Endothelial cell (in vitro differentiated cells): Measurements from ENCODE around the gene BACE1-AS. TPM values are rescaled to one million over a fixed set of nuclear protein-coding genes. Genes with fewer than 3 reads are reported as not detected.
A peak's percentile ranks its signal among the peaks of the same experiment; 100 is the strongest.
"Not testable (repeated sequence)": the region's sequence is repeated elsewhere in the genome, so short reads cannot be mapped to it uniquely, and the experiment has no call there.

Experiments used
- DNase-seq: peaks from one replicate; pipeline ENCODE4 v3.0.0; 2021; ENCODE audit warnings: low spot score
- H3K27ac Mint-ChIP-seq: one replicate; pipeline ENCODE4 v1.8.0; 2021; ENCODE audit warnings: mixed read lengths, inconsistent platforms; ENCODE audit not compliant: unreplicated experiment
- H3K27me3 Mint-ChIP-seq: one replicate; pipeline ENCODE4 v1.8.0; 2021; ENCODE audit warnings: mild to moderate bottlenecking, moderate library complexity, mixed read lengths, inconsistent platforms; ENCODE audit not compliant: unreplicated experiment
- H3K36me3 Mint-ChIP-seq: one replicate; pipeline ENCODE4 v1.8.0; 2021; ENCODE audit warnings: mild to moderate bottlenecking, low read depth, mixed read lengths, inconsistent platforms; ENCODE audit not compliant: unreplicated experiment
- H3K4me1 Mint-ChIP-seq: one replicate; pipeline ENCODE4 v1.8.0; 2021; ENCODE audit warnings: mild to moderate bottlenecking, mixed read lengths, inconsistent platforms; ENCODE audit not compliant: unreplicated experiment
- H3K4me3 Mint-ChIP-seq: one replicate; pipeline ENCODE4 v1.8.0; 2021; ENCODE audit warnings: mild to moderate bottlenecking, mixed read lengths, inconsistent platforms; ENCODE audit not compliant: unreplicated experiment
- H3K9me3 Mint-ChIP-seq: one replicate; pipeline ENCODE4 v1.8.0; 2021; ENCODE audit warnings: mixed read lengths, inconsistent platforms; ENCODE audit not compliant: unreplicated experiment
- CTCF ChIP-seq: fragments of 200-600 bp; sonication (generic); IDR thresholded peaks from one replicate; pipeline ENCODE4 v1.5.0; 2021; ENCODE audit warnings: antibody characterized with exemption; ENCODE audit not compliant: unreplicated experiment
- total RNA-seq: library from RNA; stranded (reverse); fragmentation: NEBNext Ultra II Directional; extraction: Animal tissue kit (Norgen Biotek cat#: 25700); gene quantifications from one replicate; pipeline ENCODE4 v1.2.1, GENCODE V29; 2021; ENCODE audit not compliant: unreplicated experiment

BACE1-AS gene
- total RNA-seq, 1 donor from 2014 or later = 10.2 TPM

DNA sequence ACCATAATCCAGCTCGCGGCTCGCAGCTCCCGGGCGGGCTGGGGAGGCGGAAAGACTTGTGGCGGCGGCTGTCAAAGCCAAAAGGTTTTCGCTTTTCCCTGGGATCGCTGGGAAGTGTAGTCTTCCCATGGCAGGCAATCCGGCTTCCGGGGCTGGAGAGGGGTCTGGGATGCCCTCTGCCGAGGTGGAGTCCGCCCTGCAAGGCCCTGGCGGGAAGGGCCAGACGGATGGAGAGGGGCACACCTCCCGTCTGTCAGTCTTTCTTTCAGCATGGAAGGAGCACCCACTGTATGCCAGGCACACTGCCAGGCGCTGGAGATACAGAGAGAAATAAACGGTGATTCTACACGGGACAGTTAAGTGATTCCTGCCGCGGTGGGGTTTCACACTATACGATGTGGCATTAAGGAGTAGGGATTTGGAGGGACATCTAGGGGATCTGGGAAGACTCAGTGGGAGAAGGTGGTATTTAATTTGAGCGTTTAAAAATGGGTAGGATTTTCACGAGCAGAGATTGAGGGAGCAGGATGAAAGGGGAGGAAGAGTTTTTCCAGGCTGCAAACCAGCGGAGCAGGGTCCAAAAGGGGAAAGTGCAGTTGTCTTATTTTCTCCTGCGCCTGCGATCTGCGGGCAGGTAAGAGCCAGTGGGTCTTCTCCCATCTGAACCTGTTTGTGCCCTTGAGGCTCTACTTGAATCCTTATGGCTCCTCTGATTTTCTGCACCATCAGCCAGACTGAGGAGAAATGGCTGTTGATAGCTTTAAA lies 25.2 kb downstream of the BACE1-AS start, which contains the start of gene BACE1:
TSS of gene BACE1 (minus strand) at position 60 of the 765 bp plus-strand sequence. CDS start 461 bp downstream, outside the sequence.
- no peaks in the 10 kb centered on the region for H3K9me3 Mint-ChIP-seq
- H3K27me3 Mint-ChIP-seq = peaks cover 6% of the 10 kb centered on the region
- peak; percentile 72 for DNase-seq
- H3K4me1 Mint-ChIP-seq = peaks cover 11% of the 10 kb centered on the region
- peak within 1 kb of the TSS; percentile 49 for H3K27ac Mint-ChIP-seq
- TF ChIP-seq CTCF = no peak
- H3K4me3 Mint-ChIP-seq = peak within 1 kb of the TSS; percentile 93
- H3K36me3 Mint-ChIP-seq = no peaks in the 10 kb centered on the region

GRCh38 chr11:117318738-117319137 lies 27.6 kb downstream of the BACE1-AS start:
- H3K27ac Mint-ChIP-seq = no peak overlapping the region
- no peaks in the 10 kb centered on the region for H3K36me3 Mint-ChIP-seq
- no peak overlapping the region for H3K4me3 Mint-ChIP-seq
- DNase-seq = no peak
- no peak for TF ChIP-seq CTCF
- H3K27me3 Mint-ChIP-seq = peaks cover 3% of the 10 kb centered on the region
- peaks cover 11% of the 10 kb centered on the region for H3K4me1 Mint-ChIP-seq
- no peaks in the 10 kb centered on the region for H3K9me3 Mint-ChIP-seq

GRCh38 chr11:117319214-117319840 lies 28.2 kb downstream of the BACE1-AS start:
- no peak for DNase-seq
- no peak overlapping the region for H3K27ac Mint-ChIP-seq
- H3K27me3 Mint-ChIP-seq = peaks cover 2% of the 10 kb centered on the region
- no peaks in the 10 kb centered on the region for H3K36me3 Mint-ChIP-seq
- TF ChIP-seq CTCF = no peak
- no peaks in the 10 kb centered on the region for H3K9me3 Mint-ChIP-seq
- no peak overlapping the region for H3K4me3 Mint-ChIP-seq
- H3K4me1 Mint-ChIP-seq = peaks cover 11% of the 10 kb centered on the region

DNA sequence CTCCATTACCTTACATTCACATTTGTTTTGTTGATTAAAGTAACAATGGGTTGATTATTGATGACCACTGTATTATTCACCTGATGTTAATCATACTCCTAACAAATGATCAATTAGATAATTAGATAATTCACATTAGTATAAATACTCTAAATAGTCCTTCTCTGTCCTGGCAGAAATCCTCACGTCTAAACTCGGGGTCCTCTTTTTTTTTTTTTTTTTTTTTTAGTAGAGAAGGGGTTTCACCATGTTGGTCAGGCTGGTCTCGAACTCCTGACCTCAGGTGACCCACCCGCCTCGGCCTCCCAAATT lies 36.1 kb downstream of the BACE1-AS start:
- not testable (repeated sequence) for H3K27me3 Mint-ChIP-seq

DNA sequence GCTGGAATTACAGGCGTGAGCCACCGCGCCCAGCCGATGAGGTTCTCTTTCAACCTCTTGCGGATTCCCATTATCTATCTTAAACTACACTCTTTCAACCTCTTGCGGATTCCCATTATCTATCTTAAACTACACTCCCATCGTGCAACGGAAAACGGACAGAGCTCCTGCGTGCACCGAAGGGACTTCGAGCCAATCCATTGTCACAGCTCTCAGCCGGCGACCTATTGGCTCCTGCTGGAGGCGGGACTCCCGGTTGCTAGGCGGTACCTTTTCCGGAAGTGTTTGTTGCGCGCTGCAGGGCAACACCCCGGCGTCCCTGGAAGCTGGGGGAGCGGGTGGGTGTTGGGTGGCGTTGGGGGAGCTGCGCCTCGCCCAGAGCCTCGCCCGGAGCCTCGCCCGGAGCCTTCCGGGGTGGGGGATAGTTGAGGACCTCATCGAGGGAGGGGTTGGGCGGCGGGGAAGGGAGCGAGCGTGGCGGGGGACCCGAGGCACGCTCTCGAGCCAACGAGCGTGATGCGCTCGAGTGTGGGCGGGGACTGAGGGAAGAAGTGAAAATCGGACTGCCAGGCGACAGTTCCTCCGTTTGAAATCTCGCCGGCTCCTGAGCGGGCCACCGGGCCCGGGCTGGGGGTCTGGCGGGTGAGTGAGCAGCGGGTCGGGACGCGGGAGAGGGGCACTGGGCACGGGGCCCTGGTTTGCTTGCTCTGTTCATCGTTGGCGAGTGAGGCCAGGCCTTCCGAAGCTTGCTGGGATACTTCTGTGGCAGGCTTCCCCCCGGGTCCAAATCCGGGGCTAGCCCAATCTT lies 36.6 kb downstream of the BACE1-AS start, which contains the start of gene CEP164:
TSS of gene CEP164 (plus strand) at position 288 of the 808 bp plus-strand sequence. CDS start 10,733 bp downstream, outside the sequence.
- no peak for TF ChIP-seq CTCF

More for the DNA sequence above, 36.1 kb downstream of the BACE1-AS start:
- not testable (repeated sequence) for H3K27ac Mint-ChIP-seq, H3K36me3 Mint-ChIP-seq, H3K4me1 Mint-ChIP-seq, H3K9me3 Mint-ChIP-seq, DNase-seq
- H3K4me3 Mint-ChIP-seq = peak overlapping the region; percentile 85

More for the DNA sequence above, 36.6 kb downstream of the BACE1-AS start, which contains the start of gene CEP164:
- Mint-ChIP-seq H3K4me3 (peak within 1 kb of the TSS; percentile 85), H3K27ac (peak within 1 kb of the TSS; percentile 46), H3K36me3 (no peaks in the 10 kb centered on the region), H3K4me1 (no peaks in the 10 kb centered on the region), H3K9me3 (no peaks in the 10 kb centered on the region), H3K27me3 (no peaks in the 10 kb centered on the region)
- peak; percentile 86 for DNase-seq
